ENCODE results near the gene TMEM198.
A peak's percentile ranks its signal among the peaks of the same experiment; 100 is the strongest.

TMEM198 gene

GRCh38 chr2:219498280-219499057 lies 45.4 kb upstream of the TMEM198 start, which contains the start of gene GMPPA:
Gene GMPPA, plus strand, starts transcription at chr2:219498891. Its CDS starts 1,085 bp downstream, at chr2:219499976.
- Histone ChIP-seq H3K9me3 (ENCODE audit: control insufficient read depth, low read length) (no peaks in the 10 kb centered on the region), H2AFZ (ENCODE audit: low read depth, low read length) (peak within 1 kb of the TSS; percentile 59), H2BK15ac (ENCODE audit: low read depth, poor library complexity, severe bottlenecking) (peak within 1 kb of the TSS; percentile 63), H4K8ac (ENCODE audit: low read length) (peak within 1 kb of the TSS; percentile 91), H3K9ac (ENCODE audit: low read length) (peak within 1 kb of the TSS; percentile 96), H3K36me3 (ENCODE audit: control insufficient read depth in 1 of 2, insufficient read depth in 2 of 2, low read depth in 1 of 2, low read length in 2 of 2) (peaks cover 19 to 20% of the 10 kb centered on the region in 2 experiments), H2AK5ac (ENCODE audit: low read length, severe bottlenecking) (peak within 1 kb of the TSS; percentile 50), H3K14ac (ENCODE audit: low read length in 2 of 2) (peak within 1 kb of the TSS; percentile 49 to 93), H3K23ac (ENCODE audit: low read length in 2 of 2) (no peak within 1 kb of the TSS), H2BK120ac (ENCODE audit: low read depth, low read length) (peak within 1 kb of the TSS; percentile 24), H3K4me3 (ENCODE audit: insufficient read depth in 1 of 2, low read depth in 1 of 2, low read length in 2 of 2) (peak within 1 kb of the TSS; percentile 75 to 91), H3K27ac (ENCODE audit: low read length, poor library complexity, severe bottlenecking) (peak within 1 kb of the TSS; percentile 82), H2BK12ac (ENCODE audit: low read length in 2 of 2) (peak within 1 kb of the TSS; percentile 7 to 58), H3K18ac (ENCODE audit: low read depth in 1 of 2, low read length in 2 of 2) (peak within 1 kb of the TSS; percentile 89 to 93), H3K27me3 (ENCODE audit: control insufficient read depth in 1 of 2, insufficient read depth in 1 of 2, low read length in 2 of 2) (peaks cover 0 to 41% of the 10 kb centered on the region in 2 experiments), H2BK5ac (ENCODE audit: low read depth, low read length, poor library complexity, severe bottlenecking) (peak within 1 kb of the TSS; percentile 26), H3K4ac (ENCODE audit: low read depth in 1 of 2, low read length in 2 of 2) (peak within 1 kb of the TSS; percentile 20 to 56), H3K4me2 (ENCODE audit: low read length, poor library complexity, severe bottlenecking) (peak within 1 kb of the TSS; percentile 86), H3K79me1 (replicated peaks; ENCODE audit: low read length, poor library complexity, severe bottlenecking) (peaks cover 23% of the 10 kb centered on the region), H3K4me1 (ENCODE audit: control insufficient read depth, insufficient read depth, low read depth, low read length) (peaks cover 32% of the 10 kb centered on the region), H4K91ac (ENCODE audit: low read length) (peak within 1 kb of the TSS; percentile 93)
- DNase-seq = peak; percentile 99
- WGBS = under 1% methylated on average over 45 of the region's 49 CpGs

GRCh38 chr2:219499058-219499307 lies 44.8 kb upstream of the TMEM198 start:
- peak overlapping the region; percentile 93 for H4K91ac ChIP-seq (ENCODE audit: low read length)
- H4K8ac ChIP-seq (ENCODE audit: low read length) = peak overlapping the region; percentile 91
- H3K9ac ChIP-seq (ENCODE audit: low read length) = peak overlapping the region; percentile 96
- no peak for DNase-seq
- no peak overlapping the region for H2AK5ac ChIP-seq (ENCODE audit: low read length, severe bottlenecking)
- H3K18ac ChIP-seq (ENCODE audit: low read depth in 1 of 2, low read length in 2 of 2) = peak overlapping the region in 1 of 2 experiments; percentile 89
- H3K14ac ChIP-seq (ENCODE audit: low read length in 2 of 2) = peak overlapping the region in 1 of 2 experiments; percentile 19
- H3K79me1 ChIP-seq (replicated peaks; ENCODE audit: low read length, poor library complexity, severe bottlenecking) = peaks cover 25% of the 10 kb centered on the region
- under 1% methylated on average over 3 of the region's 3 CpGs for WGBS
- H3K27ac ChIP-seq (ENCODE audit: low read length, poor library complexity, severe bottlenecking) = peak overlapping the region; percentile 36
- H3K27me3 ChIP-seq (ENCODE audit: control insufficient read depth in 1 of 2, insufficient read depth in 1 of 2, low read length in 2 of 2) = peaks cover 0 to 36% of the 10 kb centered on the region in 2 experiments
- no peak overlapping the region for H2BK12ac ChIP-seq (ENCODE audit: low read length in 2 of 2)
- H2BK5ac ChIP-seq (ENCODE audit: low read depth, low read length, poor library complexity, severe bottlenecking) = no peak overlapping the region
- H3K9me3 ChIP-seq (ENCODE audit: control insufficient read depth, low read length) = no peaks in the 10 kb centered on the region
- H3K4me3 ChIP-seq (ENCODE audit: insufficient read depth in 1 of 2, low read depth in 1 of 2, low read length in 2 of 2) = peak overlapping the region; percentile 75 to 91
- peaks cover 32% of the 10 kb centered on the region for H3K4me1 ChIP-seq (ENCODE audit: control insufficient read depth, insufficient read depth, low read depth, low read length)
- no peak overlapping the region for H2BK120ac ChIP-seq (ENCODE audit: low read depth, low read length)
- H3K36me3 ChIP-seq (ENCODE audit: control insufficient read depth in 1 of 2, insufficient read depth in 2 of 2, low read depth in 1 of 2, low read length in 2 of 2) = peaks cover 24% of the 10 kb centered on the region in 2 experiments
- no peak overlapping the region for H2AFZ ChIP-seq (ENCODE audit: low read depth, low read length)
- H2BK15ac ChIP-seq (ENCODE audit: low read depth, poor library complexity, severe bottlenecking) = no peak overlapping the region
- H3K4ac ChIP-seq (ENCODE audit: low read depth in 1 of 2, low read length in 2 of 2) = peak overlapping the region in 1 of 2 experiments; percentile 56
- no peak overlapping the region for H3K23ac ChIP-seq (ENCODE audit: low read length in 2 of 2)
- peak overlapping the region; percentile 69 for H3K4me2 ChIP-seq (ENCODE audit: low read length, poor library complexity, severe bottlenecking)

- Histone ChIP-seq H3K4me3 (ENCODE audit: insufficient read depth in 1 of 2, low read depth in 1 of 2, low read length in 2 of 2) (peak overlapping the region in 1 of 2 experiments; percentile 91), H3K18ac (ENCODE audit: low read depth in 1 of 2, low read length in 2 of 2) (peak overlapping the region in 1 of 2 experiments; percentile 34), H2AK5ac (ENCODE audit: low read length, severe bottlenecking) (peak overlapping the region; percentile 50), H3K27me3 (ENCODE audit: control insufficient read depth in 1 of 2, insufficient read depth in 1 of 2, low read length in 2 of 2) (peaks cover 0 to 31% of the 10 kb centered on the region in 2 experiments), H4K91ac (ENCODE audit: low read length) (no peak overlapping the region), H3K14ac (ENCODE audit: low read length in 2 of 2) (peak overlapping the region in 1 of 2 experiments; percentile 49), H3K4me1 (ENCODE audit: control insufficient read depth, insufficient read depth, low read depth, low read length) (peaks cover 32% of the 10 kb centered on the region), H3K9me3 (ENCODE audit: control insufficient read depth, low read length) (no peaks in the 10 kb centered on the region), H3K27ac (ENCODE audit: low read length, poor library complexity, severe bottlenecking) (no peak overlapping the region), H4K8ac (ENCODE audit: low read length) (no peak overlapping the region), H3K9ac (ENCODE audit: low read length) (peak overlapping the region; percentile 96), H2BK12ac (ENCODE audit: low read length in 2 of 2) (peak overlapping the region in 1 of 2 experiments; percentile 58), H3K36me3 (ENCODE audit: control insufficient read depth in 1 of 2, insufficient read depth in 2 of 2, low read depth in 1 of 2, low read length in 2 of 2) (peaks cover 29 to 30% of the 10 kb centered on the region in 2 experiments), H2AFZ (ENCODE audit: low read depth, low read length) (no peak overlapping the region), H2BK5ac (ENCODE audit: low read depth, low read length, poor library complexity, severe bottlenecking) (no peak overlapping the region), H3K79me1 (replicated peaks; ENCODE audit: low read length, poor library complexity, severe bottlenecking) (peaks cover 25% of the 10 kb centered on the region), H2BK120ac (ENCODE audit: low read depth, low read length) (peak overlapping the region; percentile 23), H3K23ac (ENCODE audit: low read length in 2 of 2) (no peak overlapping the region), H3K4ac (ENCODE audit: low read depth in 1 of 2, low read length in 2 of 2) (no peak overlapping the region), H3K4me2 (ENCODE audit: low read length, poor library complexity, severe bottlenecking) (peak overlapping the region; percentile 69), H2BK15ac (ENCODE audit: low read depth, poor library complexity, severe bottlenecking) (no peak overlapping the region)
- WGBS = 70% methylated on average over 1 of the region's 1 CpG
- no peak for DNase-seq
Measured at GRCh38 chr2:219499555-219499954, 44.3 kb upstream of the TMEM198 start.

GRCh38 chr2:219500135-219500534 lies 43.7 kb upstream of the TMEM198 start:
- no peaks in the 10 kb centered on the region for H3K9me3 ChIP-seq (ENCODE audit: control insufficient read depth, low read length)
- no peak overlapping the region for H3K23ac ChIP-seq (ENCODE audit: low read length in 2 of 2)
- H2AFZ ChIP-seq (ENCODE audit: low read depth, low read length) = no peak overlapping the region
- no peak overlapping the region for H2BK12ac ChIP-seq (ENCODE audit: low read length in 2 of 2)
- no peak overlapping the region for H2BK5ac ChIP-seq (ENCODE audit: low read depth, low read length, poor library complexity, severe bottlenecking)
- peaks cover 32% of the 10 kb centered on the region for H3K4me1 ChIP-seq (ENCODE audit: control insufficient read depth, insufficient read depth, low read depth, low read length)
- 90% methylated on average over 2 of the region's 2 CpGs for WGBS
- H2BK15ac ChIP-seq (ENCODE audit: low read depth, poor library complexity, severe bottlenecking) = peak overlapping the region; percentile 70
- peaks cover 35 to 36% of the 10 kb centered on the region in 2 experiments for H3K36me3 ChIP-seq (ENCODE audit: control insufficient read depth in 1 of 2, insufficient read depth in 2 of 2, low read depth in 1 of 2, low read length in 2 of 2)
- no peak overlapping the region for H3K4me2 ChIP-seq (ENCODE audit: low read length, poor library complexity, severe bottlenecking)
- no peak overlapping the region for H3K27ac ChIP-seq (ENCODE audit: low read length, poor library complexity, severe bottlenecking)
- no peak overlapping the region for H2BK120ac ChIP-seq (ENCODE audit: low read depth, low read length)
- DNase-seq = peak; percentile 30
- peak overlapping the region in 1 of 2 experiments; percentile 34 for H3K18ac ChIP-seq (ENCODE audit: low read depth in 1 of 2, low read length in 2 of 2)
- H4K91ac ChIP-seq (ENCODE audit: low read length) = no peak overlapping the region
- H3K27me3 ChIP-seq (ENCODE audit: control insufficient read depth in 1 of 2, insufficient read depth in 1 of 2, low read length in 2 of 2) = peaks cover 0 to 25% of the 10 kb centered on the region in 2 experiments
- H3K79me1 ChIP-seq (replicated peaks; ENCODE audit: low read length, poor library complexity, severe bottlenecking) = peaks cover 26% of the 10 kb centered on the region
- peak overlapping the region; percentile 96 for H3K9ac ChIP-seq (ENCODE audit: low read length)
- no peak overlapping the region for H3K4ac ChIP-seq (ENCODE audit: low read depth in 1 of 2, low read length in 2 of 2)
- no peak overlapping the region for H2AK5ac ChIP-seq (ENCODE audit: low read length, severe bottlenecking)
- H3K4me3 ChIP-seq (ENCODE audit: insufficient read depth in 1 of 2, low read depth in 1 of 2, low read length in 2 of 2) = peak overlapping the region in 1 of 2 experiments; percentile 91
- H4K8ac ChIP-seq (ENCODE audit: low read length) = no peak overlapping the region
- H3K14ac ChIP-seq (ENCODE audit: low read length in 2 of 2) = no peak overlapping the region

Data from mesenchymal stem cell (in vitro differentiated cells and primary cell).